Suprapubic skin (tissue), 4 donors: ENCODE results near the gene C2orf68.

Experiments
- CTCF ChIP-seq, 2 donors: fragments of 200-600 bp in 1 of 2; fragments of 450-650 bp in 1 of 2; sonication (generic) in 1 of 2; IDR thresholded peaks; one replicate each; pipeline ENCODE4 v1.5.1; 2016 to 2019; ENCODE audit warnings: antibody characterized with exemption in 2 of 2, mild to moderate bottlenecking in 1 of 2, moderate library complexity in 1 of 2
- POLR2A ChIP-seq, 2 donors: fragments of 450-650 bp; IDR thresholded peaks; one replicate each; pipeline ENCODE4 v1.6.1; 2017; ENCODE audit warnings: antibody characterized with exemption in 2 of 2, mild to moderate bottlenecking in 2 of 2, moderate library complexity in 2 of 2
- POLR2AphosphoS5 ChIP-seq, 3 donors: sonication (generic); formaldehyde crosslinking; IDR thresholded peaks; one replicate each; pipeline ENCODE4 v1.6.1; 2017; ENCODE audit warnings: antibody characterized with exemption in 3 of 3

DNA sequence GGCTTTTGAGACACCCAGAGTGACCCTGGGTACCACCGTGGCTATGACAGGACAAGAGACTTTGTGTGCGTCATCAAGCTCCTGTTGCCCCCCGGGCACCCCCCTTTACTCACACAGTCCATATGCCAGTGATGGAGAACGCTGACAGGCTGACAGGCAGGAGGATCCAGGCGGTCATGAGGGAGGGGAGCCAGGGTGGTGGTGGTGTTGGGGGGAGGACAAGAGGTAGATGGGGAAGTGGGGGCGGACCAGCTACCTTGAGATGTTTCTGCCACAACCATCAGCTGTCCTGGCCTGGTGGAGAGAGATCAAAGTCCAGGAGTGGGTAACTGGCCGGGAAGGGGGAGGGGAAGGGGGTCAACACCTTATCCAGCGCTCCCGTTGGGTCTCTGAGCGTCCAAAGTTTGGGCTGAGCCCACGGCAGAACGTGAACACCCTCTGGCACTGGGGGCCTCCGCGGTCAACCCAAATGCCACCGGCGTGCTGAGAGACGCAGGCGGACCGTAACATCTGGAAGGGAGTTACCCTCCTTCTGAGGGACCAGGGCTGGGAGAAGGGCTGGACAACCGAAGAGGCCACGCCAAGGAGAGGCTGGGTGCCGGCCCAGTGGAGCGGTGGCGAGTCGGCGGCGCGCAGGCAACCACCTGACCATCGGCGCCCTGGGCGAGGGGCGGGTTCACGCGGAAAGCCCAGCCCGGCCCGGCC, 9.9 kb downstream of the C2orf68 start:
- TF ChIP-seq CTCF (IDR thresholded peaks at IDR 0.05) (no peak), POLR2A (IDR thresholded peaks at IDR 0.05) (no peak), POLR2AphosphoS5 (IDR thresholded peaks at IDR 0.05) (no peak)
